Lung (tissue), 12 donors: Measurements from ENCODE around the gene GPATCH1. TPM values are rescaled to one million over a fixed set of nuclear protein-coding genes. Genes with fewer than 3 reads are reported as not detected.

Source experiments
- ATAC-seq: fragments of 200-7000 bp; cut with Tn5 transposase; one replicate; pipeline ENCODE4 v1.9.1; 2020; ENCODE audit warnings: moderate number of reproducible peaks; ENCODE audit not compliant: insufficient read depth, low FRiP score
- DNase-seq, 3 donors: peaks; one replicate each; pipeline ENCODE4 v3.0.0-alpha.2; 2013 to 2017
- H3K27ac ChIP-seq, 2 donors: one replicate each; pipeline ENCODE4 v1.5.1; 2013; ENCODE audit warnings: mild to moderate bottlenecking in 2 of 2, moderate library complexity in 2 of 2, control low read depth in 1 of 2, inconsistent platforms in 1 of 2, low read depth in 1 of 2, low read length in 1 of 2
- H3K27me3 ChIP-seq, 3 donors: one replicate each; pipeline ENCODE4 v1.5.1; 2013; ENCODE audit warnings: low read length in 2 of 3; ENCODE audit not compliant: control insufficient read depth in 3 of 3, insufficient read depth in 3 of 3
- H3K36me3 ChIP-seq, 4 donors: one replicate each; pipeline ENCODE4 v1.5.1; 2013; ENCODE audit warnings: low read length in 4 of 4, mild to moderate bottlenecking in 1 of 4, moderate library complexity in 1 of 4; ENCODE audit not compliant: control insufficient read depth in 4 of 4, insufficient read depth in 4 of 4
- H3K4me1 ChIP-seq, 5 donors: one replicate each; pipeline ENCODE4 v1.5.1; 2013; ENCODE audit warnings: low read length in 5 of 5, mild to moderate bottlenecking in 2 of 5, moderate library complexity in 1 of 5; ENCODE audit not compliant: control insufficient read depth in 5 of 5, insufficient read depth in 5 of 5
- H3K4me3 ChIP-seq: one replicate; pipeline ENCODE4 v1.5.1; 2013; ENCODE audit warnings: mild to moderate bottlenecking, control low read depth, moderate library complexity
- H3K9ac ChIP-seq, 2 donors: one replicate each; pipeline ENCODE4 v1.5.1; 2013; ENCODE audit warnings: low read length in 2 of 2, control low read depth in 1 of 2; ENCODE audit not compliant: insufficient read depth in 1 of 2
- H3K9me3 ChIP-seq, 4 donors: one replicate each; pipeline ENCODE4 v1.5.1; 2013; ENCODE audit warnings: low read length in 3 of 4, mild to moderate bottlenecking in 1 of 4, moderate library complexity in 1 of 4; ENCODE audit not compliant: control insufficient read depth in 4 of 4, insufficient read depth in 3 of 4
- CTCF ChIP-seq: IDR thresholded peaks from 2 replicates; pipeline ENCODE4 v1.5.1; 2012; ENCODE audit warnings: mild to moderate bottlenecking; ENCODE audit errors: control extremely low read depth, extremely low read depth
- WGBS, 2 donors: extraction: QIAGEN DNeasy Blood & Tissue Kit; methylation state at CpG; one replicate each; pipeline ENCODE4 v1.1.7; 2013; 5-methylcytosine and 5-hydroxymethylcytosine counted together
- polyA plus RNA-seq, 2 donors: library from polyadenylated mRNA; stranded (reverse); fragments of 200-250 nt; gene quantifications; one replicate each; pipeline ENCODE4 v1.2.1, GENCODE V29; 2013
- total RNA-seq, 2 donors: library from RNA; depleted of rRNA in 1 of 2; stranded (reverse); fragments of >200 nt in 1 of 2; gene quantifications; one replicate each; pipeline ENCODE4 v1.2.1, GENCODE V29; 2014 to 2021
- donor health status: control.
- donor health status: control.
- donor health status: Bipolar disorder and iron deficiency.
- donor health status: healthy.
- donor health status: DM: yes; HTN: yes; CAD: no.

Gene GPATCH1
- total and polyA plus RNA-seq, 4 donors = 3.8 to 12.3 (median 6.0) TPM

DNA sequence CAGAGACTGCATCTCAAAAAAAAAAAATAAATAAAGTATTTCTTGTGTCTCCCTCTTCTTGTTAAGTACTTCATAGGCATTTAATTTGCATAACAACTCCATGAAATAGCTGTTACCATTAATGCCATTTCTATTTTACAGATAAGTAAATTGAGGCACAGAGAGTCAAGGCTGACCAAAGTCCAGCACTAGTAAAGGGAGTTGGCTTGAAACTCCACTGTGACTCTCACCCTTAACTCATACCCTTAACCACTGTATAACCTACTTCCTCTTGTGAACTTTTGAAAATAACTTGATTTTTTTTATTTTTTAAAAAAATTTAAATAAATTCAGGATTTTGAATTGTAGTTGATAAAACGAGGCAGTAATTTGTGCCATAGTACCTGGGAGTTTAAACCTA lies 6.0 kb downstream of the GPATCH1 start:
- TF ChIP-seq CTCF = no peak
- no peak for ATAC-seq
- 85 to 95% methylated on average over 1 of the region's 1 CpG for WGBS, 2 donors

GRCh38 chr19:33089010-33089409 lies 8.0 kb downstream of the GPATCH1 start:
- no peak overlapping the region for H3K4me3 ChIP-seq
- no peak overlapping the region for H3K9ac ChIP-seq
- TF ChIP-seq CTCF = no peak
- peaks cover 22 to 39% (median 27%) of the 10 kb centered on the region in 4 donors for H3K36me3 ChIP-seq
- H3K4me1 ChIP-seq = no peaks in the 10 kb centered on the region
- DNase-seq = no peak
- no peak overlapping the region for H3K27ac ChIP-seq
- ATAC-seq = no peak
- no peaks in the 10 kb centered on the region for H3K9me3 ChIP-seq
- H3K27me3 ChIP-seq = no peaks in the 10 kb centered on the region
- 91 to 96% methylated on average over 3 of the region's 3 CpGs for WGBS, 2 donors

More for the DNA sequence above, 6.0 kb downstream of the GPATCH1 start:
- Histone ChIP-seq H3K27ac (no peak overlapping the region), H3K9ac (no peak overlapping the region), H3K36me3 (peaks cover 16 to 26% (median 16%) of the 10 kb centered on the region in 4 donors), H3K4me1 (peaks cover 0 to 5% (median 3%) of the 10 kb centered on the region in 5 donors), H3K27me3 (no peaks in the 10 kb centered on the region), H3K9me3 (no peaks in the 10 kb centered on the region), H3K4me3 (no peak overlapping the region)
- no peak for DNase-seq

- ATAC-seq (no peak), DNase-seq (no peak)
- no peak overlapping the region for H3K4me3 ChIP-seq
- H3K4me1 ChIP-seq = no peaks in the 10 kb centered on the region
- H3K27ac ChIP-seq = no peak overlapping the region
- 90 to 94% methylated on average over 3 of the region's 3 CpGs for WGBS, 2 donors
- H3K9me3 ChIP-seq = no peaks in the 10 kb centered on the region
- H3K27me3 ChIP-seq = no peaks in the 10 kb centered on the region
- peaks cover 29 to 46% (median 33%) of the 10 kb centered on the region in 4 donors for H3K36me3 ChIP-seq
- no peak for TF ChIP-seq CTCF
- H3K9ac ChIP-seq = no peak overlapping the region
These were observed 9.2 kb downstream of the GPATCH1 start for GRCh38 chr19:33090179-33090578.
